HK-2 (cell line): ENCODE measurements around the gene DHTKD1.
"Not testable (repeated sequence)": the region's sequence is repeated elsewhere in the genome, so short reads cannot be mapped to it uniquely, and the experiment has no call there.

Source experiments
- DNase-seq: peaks from one replicate; pipeline ENCODE4 v3.0.0-alpha.2; 2018; ENCODE audit not compliant: unreplicated experiment

The DHTKD1 gene

DNA sequence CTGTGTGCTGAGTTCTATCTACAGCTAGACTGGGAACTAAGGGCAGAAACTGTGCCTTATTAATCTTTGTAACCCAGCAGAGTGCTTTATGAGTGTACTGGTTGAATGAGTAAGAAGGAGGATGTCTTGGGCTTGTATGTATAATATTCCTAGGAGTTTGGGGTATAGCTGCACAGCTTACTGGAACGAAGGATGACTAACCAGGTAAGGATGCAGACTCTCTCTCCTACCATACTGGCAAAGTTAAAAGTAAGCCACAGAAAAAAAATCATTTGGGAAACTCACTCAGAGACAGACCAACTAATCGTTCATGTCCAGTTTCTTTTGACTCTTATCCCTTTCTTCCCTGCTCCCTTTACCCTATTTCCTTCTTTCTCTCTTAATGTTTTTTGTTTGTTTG lies 1.4 kb upstream of the DHTKD1 start:
- DNase-seq: no peak

DNA sequence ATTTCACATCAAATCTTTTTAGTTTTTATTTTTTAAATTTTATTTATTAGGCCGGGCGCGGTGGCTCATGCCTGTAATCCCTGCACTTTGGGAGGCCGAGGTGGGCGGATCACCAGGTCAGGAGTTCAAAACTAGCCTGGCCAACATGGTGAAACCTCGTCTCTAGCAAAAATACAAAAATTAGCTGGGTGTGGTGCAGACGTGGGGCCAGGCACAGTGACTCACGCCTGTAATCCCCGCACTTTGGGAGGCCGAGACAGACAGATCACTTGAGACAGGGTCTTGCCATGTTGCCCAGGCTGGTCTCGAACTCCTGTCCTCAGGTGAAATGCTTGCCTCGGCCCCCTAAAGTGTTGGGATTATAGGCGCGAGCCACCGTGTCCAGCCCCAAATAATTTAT lies 2.7 kb downstream of the DHTKD1 start:
- DNase-seq: not testable (repeated sequence)

DNA sequence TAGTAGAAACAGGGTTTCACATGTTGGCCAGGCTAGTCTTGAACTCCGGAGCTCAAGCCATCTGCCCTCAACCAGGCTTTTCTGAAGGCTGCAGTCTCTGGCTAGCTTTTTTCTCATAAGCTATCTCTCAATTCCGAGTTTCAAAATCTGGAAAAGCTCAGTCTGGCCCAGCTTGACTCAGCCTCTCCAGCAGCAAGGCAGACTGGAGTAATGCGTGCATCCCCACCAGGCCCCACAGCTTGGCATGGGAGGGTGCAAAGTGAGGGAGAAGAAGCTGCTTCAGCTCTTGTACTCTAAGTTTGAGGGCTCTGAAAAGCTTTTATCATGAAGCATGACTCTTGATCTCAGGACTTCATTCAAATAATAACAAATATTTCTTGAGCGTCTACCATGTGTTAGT lies 4.8 kb downstream of the DHTKD1 start:
- no peak for DNase-seq

DNA sequence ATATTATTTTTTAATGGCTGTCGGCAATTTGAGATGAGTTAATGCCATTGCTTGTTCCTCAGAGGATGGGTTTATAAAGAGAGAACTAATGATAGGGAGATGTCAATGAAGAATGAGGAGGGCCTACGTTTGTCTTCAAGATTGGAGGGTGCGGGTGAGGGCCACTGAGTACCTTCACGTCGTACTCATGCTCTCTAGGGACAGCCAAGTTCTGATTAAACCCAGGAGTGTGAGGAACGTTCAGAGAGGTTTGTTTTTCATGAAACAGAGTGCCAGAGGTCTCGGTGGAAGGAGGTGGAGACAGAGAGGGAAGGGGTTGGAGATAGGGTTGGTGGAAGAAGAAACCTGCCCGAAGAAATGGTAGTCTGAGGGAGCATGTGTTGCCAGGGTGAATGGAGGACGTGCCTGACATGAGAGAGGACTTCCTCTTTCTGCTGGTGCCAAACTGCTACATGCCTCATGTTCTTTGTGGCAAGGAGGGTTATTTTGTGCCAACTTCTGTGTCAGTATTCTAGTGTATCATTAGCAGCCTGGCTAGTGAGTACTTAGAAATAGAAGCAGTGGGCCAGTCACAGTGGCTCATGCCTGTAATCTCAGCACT lies 8.9 kb downstream of the DHTKD1 start:
- no peak for DNase-seq

DNA sequence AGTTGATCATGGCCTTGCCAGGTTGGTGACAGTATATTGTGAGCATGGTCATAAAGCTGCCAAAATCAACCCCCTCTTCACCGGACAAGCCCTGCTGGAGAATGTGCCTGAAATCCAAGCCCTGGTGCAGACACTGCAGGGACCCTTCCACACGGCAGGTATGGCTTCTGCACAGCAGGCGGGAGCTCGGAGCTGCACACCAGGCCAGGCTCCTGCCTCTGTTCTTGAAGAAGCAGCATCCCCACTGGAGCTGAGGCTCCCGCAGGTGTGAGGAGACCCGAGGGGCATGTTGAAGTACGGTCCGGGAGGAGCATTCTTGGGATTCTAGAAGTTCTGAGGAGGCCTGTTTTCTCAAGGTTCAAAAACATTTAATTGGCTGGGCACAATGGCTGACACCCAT lies 12.7 kb downstream of the DHTKD1 start:
- DNase-seq: no peak

DNA sequence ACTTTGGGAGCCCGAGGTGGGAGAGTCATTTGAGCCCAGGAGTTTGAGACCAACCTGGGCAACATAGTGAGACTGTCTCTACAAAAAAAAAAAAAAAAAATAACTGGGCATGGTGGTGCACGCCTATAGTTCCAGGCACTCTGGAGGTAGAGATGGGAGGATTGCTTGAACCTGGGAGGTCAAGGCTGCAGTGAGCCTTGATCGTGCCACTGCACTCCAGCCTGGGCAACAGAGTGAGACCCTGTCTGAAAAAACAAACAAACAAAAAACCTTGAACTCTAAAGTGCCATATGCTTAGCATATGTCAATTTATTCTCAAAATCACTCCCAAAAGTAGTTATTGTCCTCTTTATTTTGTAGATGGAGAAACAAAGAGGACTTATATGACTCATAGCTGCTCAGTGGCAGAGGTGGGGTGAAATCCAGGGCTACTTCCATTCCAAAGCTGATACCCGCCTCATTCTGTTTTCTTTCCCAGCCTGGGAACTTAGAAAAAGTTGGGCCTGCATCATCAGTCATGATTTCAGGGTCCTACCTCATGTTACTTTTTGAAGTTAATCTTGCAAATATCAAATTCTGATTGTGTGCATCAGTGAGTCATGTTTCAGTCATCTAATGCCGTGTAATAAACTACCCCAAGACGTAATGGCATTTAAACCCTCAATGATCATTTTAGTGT lies 13.3 kb downstream of the DHTKD1 start:
- DNase-seq: no peak

DNA sequence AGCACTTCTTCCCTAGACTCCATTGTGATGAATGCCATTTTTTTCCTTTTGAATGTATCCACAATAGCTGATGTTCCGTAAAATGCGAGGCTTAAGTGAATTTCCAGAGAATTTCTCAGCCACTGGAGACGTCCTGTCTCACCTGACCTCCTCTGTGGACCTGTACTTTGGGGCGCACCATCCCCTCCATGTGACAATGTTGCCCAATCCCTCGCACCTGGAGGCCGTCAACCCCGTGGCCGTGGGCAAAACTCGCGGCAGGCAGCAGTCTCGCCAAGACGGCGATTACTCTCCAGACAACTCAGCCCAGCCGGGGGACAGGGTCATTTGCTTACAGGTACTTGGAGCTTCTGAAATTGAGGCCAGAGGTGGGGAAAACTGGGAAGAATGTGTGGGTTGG lies 20.2 kb downstream of the DHTKD1 start:
- no peak for DNase-seq

DNA sequence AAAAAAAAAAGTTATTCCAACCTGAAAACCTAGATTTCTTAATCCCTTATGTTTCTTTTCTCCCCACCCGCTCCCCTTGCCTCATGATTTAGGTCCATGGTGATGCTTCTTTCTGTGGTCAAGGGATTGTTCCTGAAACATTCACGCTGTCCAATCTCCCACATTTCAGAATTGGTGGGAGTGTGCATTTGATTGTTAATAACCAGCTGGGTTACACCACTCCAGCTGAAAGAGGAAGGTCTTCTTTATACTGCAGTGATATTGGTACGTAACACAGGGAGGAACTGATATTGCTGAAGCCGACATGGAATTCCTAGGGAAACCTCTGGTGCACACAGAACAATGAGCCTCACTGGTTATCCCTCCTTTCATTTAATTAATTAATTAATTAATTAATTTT lies 22.7 kb downstream of the DHTKD1 start:
- no peak for DNase-seq

DNA sequence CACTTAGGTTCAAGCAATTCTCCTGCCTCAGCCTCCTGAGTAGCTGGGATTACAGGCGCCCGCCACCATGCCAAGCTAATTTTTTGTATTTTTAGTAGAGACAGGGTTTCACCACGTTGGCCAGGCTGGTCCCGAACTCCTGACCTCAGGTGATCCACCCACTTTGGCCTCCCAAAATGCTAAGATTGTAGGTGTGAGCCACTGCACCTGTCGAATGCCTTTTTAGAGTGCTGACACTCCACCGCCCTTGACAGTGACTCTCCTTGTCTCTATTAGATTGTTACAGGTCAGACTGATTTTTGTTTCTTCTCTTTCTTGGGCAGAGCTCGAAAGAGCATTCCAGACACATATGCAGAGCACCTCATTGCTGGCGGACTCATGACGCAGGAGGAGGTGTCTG lies 28.6 kb downstream of the DHTKD1 start:
- not testable (repeated sequence) for DNase-seq

DNA sequence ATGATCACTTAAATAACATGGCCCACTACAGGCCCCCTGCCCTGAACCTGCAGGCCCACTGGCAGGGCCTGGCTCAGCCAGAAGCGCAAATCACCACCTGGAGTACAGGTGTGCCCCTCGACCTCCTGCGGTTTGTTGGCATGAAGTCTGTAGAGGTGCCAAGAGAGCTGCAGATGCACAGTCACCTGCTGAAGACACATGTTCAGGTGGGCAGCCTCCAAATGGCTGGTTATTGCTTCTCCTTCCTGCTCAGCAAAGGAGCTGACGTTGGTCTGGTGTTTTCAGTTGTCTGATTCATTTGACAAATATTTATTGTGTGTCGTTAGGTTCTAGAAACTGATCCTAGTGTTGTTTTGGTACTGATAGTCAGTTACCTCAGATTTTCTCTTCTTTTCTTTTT lies 29.0 kb downstream of the DHTKD1 start:
- DNase-seq: no peak

DNA sequence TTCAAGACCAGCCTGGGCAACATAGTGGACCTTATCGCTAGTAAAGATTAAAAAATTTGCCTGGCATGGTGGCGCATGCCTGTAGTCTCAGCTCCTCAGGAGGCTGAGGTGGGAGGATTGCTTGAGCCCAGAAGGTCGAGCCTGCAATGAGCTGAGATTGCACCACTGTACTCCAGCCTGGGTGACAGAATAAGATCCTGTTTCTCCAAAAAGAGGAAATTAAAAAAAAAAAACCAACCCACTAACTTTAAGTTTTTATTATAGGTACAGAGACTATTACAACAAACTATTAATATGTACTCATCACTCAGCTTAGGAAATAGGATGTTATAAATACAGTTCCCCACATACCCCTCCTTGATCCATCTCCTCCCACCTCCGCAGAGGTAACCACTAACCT lies 30.2 kb downstream of the DHTKD1 start:
- DNase-seq: no peak

DNA sequence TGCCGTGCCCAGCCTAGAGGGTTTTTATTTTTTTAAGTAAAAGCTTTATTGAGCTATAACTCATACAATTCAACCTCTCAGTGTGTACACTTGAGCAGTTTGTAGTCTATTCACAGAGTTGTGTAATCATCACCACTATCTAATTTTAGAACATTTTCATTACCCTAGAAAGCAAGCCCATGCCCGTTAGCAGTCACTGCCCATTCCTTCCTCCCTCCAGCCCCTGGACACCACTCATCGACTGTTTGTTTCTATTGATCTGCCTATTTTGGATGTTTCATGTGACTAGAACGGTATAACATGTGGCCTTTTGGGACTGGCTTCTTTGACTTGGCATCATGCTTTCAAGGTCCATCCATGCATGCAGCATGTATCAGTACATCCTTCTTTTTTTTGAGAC lies 35.0 kb downstream of the DHTKD1 start:
- no peak for DNase-seq

DNA sequence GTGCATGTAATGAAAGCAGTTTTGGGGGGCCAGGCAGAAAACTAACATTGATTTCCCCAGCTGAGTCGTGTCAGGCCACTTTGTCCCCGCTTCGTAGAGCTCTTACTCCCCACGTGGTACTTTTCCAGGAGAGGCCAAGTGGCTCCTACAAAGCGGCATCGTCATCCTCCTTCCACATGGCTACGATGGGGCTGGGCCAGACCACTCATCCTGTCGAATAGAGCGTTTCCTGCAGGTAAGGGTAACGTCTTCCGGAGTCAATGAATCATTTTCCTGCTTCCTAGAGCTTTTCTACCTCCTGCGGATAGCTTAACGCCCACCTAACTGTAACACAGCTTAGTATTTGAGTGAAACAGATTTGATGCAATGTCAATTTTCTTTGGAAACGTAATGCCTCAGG lies 39.0 kb downstream of the DHTKD1 start:
- DNase-seq: no peak

DNA sequence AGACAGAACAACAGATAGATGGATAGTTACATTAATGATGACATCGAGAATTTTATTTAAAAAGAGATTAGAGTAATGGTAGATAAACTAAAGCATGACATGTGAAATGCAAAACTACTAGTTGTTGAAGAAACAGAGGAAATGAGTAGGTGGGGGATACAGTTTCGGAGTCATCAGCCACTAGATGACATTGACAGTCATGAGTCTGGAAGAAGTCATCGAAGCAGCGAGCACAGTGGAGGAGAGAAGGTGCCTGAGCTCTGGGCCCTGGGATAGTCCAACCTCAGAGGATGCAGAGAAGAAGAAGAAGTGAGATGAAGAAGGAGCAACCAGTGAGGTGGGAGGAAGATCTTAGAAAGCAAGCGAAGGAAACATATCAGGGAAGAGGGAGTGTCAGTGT lies 40.5 kb downstream of the DHTKD1 start:
- no peak for DNase-seq

DNA sequence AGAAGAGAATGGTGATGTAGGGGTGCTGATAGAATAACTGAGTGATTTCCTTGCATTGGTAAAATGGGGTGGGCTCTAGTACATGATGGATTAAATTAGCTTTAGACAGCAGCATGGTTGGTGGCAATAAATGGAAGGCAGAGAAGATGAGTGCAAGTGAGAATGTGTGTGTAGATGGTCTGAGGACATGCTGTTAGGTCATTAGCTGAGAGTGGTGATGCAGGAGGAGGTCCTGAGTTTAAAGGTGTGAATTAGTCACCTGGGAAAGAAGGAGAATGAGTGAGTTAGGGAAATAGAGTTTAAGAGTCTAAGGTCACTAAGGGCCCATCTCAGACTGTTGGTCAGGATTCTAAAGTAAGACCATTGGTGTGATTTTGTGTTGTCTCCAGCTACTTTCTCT lies 42.8 kb downstream of the DHTKD1 start:
- no peak for DNase-seq

DNA sequence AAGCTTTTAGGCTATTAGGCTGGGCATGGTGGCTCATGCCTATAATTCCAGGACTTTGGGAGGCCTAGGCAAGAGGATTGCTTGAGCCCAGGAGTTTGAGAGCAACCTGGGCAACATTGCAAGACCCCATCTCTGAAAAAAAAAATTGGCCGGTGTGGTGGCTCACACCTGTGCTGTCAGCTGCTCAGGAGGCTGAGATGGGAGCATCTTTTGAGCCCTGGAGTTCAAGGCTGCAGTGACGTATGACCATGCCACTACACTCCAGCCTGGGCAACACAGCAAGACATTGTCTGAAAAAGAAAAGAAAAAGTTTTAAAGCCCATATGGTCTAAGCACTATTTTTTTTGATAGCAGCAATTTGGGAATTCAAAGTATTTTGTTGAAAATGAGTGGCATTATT lies 44.9 kb downstream of the DHTKD1 start:
- no peak for DNase-seq

DNA sequence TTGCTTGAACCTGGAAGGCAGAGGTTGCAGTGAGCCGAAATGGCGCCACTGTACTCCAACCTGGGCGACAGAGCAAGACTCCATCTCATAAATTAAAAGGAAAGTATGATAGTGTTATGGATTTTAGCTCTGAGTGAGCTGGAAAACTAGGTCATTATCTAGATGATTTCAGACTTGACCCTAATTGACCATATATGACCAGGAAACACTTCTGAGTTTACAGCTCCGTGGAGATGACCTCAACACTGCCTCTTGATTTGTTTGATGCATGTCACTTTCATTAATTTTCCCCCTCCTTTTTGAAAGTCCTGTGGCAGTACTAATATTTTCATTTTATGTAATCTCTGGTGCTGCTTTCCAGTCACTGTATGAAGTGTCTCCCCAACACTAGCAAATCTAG lies 52.9 kb downstream of the DHTKD1 start:
- DNase-seq: no peak

DNA sequence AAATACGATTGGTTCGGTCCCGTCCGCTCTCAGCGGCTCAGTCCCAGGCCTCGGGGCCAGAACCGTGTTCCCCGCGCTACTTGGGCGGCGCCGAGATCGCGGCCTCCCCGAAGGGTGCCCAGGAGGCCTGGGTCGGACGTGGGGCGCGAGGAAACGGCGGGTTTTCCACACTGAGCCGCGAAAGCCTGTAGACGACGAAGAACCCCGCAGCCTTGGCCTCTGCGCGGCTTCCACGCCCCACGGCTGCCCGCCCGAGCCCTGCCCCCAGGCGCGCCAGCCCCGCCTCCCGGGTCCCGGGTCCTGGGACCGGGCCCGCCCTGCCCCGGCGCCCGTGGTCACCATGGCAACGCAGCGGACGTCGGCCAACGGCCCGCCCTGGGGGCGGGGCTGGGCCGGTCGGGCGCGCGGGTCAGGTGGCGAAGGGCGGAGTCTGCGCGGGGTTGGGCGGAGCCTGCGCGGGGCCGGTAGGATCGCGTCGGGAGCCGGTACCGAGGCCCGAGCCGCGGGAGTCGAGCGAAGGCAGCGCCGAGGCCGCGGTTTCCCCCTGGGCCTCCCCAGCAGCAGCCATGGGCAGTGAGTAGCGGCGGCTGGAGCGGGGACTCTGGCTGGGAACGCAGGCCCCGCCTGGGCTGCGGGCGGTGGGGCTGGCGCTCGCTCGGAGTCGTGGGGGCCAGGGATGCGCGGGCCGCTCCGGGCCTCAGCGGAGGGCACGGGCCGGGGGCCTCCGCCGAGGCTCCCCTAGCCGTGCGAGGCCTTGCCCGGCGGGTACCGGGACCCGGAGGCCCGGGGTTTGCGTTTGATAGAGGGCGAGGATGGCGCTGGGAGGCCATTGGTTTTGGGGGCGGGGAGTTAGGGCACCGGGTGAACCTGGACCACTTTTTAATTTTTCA lies 60.7 kb downstream of the DHTKD1 start, which contains the start of gene SEC61A2:
Gene SEC61A2, plus strand, starts transcription at position 456 of the 890 bp plus-strand sequence. Its CDS starts 111 bp downstream, at position 567.
- peak; percentile 88 for DNase-seq

DNA sequence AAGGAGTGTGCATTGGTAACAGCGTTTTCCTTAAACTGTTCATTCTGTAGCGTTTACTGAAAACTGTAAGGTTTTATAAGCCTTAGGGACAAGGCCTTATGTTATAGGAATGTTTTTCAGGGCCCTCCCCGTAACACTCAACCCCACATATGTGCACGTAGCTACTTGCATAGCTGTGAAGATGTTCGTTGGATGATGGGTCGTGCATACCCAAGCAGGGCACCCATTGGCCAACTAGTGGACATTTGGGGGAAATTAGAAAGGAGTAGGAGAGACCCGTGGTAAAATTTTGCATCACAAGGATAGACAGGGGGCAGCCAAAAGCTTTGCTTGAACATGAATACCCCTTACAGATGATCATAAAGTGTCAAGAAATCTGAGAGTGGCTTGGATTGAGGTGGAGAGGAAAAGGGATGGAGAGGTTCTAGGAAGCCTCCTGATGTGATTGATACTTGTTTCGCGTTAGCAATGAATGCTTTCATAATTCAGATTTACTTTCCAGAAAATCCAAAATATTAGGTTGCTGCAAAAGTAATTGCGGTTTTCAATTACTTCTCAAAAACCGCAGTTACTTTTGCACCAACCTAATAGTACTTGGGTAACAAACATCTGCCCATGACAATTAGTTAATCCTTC lies 61.6 kb downstream of the DHTKD1 start:
- peak; percentile 21 for DNase-seq

DNA sequence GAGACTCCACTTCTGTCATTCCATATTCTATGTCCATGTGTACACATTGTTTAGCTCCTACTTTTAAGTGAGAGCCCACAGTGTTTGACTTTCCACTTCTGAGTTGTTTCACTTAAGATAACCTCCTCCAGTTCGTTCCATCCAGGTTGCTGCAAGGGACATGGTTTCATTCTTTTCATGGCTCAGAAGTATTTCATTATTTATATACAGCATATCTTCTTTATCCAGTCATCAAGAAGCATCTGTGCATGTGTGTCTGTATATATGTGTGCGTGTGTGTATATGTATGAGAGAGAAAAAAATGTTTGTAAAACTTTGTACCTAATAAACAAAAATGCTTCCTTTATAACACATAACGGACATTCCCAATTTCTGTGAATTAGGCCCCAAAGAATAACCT lies 66.9 kb downstream of the DHTKD1 start:
- no peak for DNase-seq

DNA sequence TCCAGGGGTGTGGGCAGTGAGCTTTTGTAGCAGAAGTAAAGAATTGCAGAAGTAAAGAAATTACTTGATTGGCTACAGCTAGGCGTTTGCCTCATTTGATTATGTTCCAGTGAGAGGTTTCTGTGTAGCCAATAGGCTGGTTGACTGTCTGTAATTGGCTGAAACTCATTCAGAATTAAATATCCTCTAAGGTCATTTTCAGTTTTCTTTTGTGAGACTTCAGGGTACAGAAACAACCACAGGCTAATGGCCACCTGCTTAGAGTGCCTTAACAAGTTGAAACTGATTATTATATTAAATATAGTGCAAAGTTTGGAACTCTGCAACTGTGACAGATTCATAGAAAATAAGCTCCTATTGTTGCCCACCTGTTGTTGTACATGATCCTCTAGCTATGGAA lies 71.3 kb downstream of the DHTKD1 start:
- no peak for DNase-seq

DNA sequence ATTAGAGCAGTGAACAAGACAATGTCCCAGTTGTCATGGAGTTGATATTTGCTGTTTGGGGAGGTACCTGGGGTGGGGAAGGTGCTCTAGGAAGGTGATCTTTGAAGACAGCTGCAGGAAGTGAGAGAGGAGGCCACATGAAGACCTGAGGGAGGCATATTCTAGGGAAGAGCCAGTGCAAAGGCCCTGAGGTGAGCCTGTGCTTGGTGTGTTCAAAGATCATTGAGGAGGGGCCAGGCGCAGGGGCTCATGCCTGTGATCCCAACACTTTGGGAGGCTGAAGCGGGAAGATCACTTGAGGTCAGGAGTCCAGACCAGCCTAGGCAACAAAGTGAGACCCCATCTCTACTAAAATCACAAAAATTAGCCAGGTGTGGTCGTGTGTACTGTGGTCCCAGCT lies 75.8 kb downstream of the DHTKD1 start:
- DNase-seq: no peak
